GM11168 (cell line): ENCODE data around the gene NPAS3.

Experiments used
- in situ Hi-C: fragments of 300-500 bp; cut with MboI; formaldehyde crosslinking; loops from one replicate; pipeline ENCODE4 v1.12.0; 2022; ENCODE audit warnings: low sequenced_read_pairs; ENCODE audit not compliant: unreplicated experiment

The NPAS3 gene

DNA sequence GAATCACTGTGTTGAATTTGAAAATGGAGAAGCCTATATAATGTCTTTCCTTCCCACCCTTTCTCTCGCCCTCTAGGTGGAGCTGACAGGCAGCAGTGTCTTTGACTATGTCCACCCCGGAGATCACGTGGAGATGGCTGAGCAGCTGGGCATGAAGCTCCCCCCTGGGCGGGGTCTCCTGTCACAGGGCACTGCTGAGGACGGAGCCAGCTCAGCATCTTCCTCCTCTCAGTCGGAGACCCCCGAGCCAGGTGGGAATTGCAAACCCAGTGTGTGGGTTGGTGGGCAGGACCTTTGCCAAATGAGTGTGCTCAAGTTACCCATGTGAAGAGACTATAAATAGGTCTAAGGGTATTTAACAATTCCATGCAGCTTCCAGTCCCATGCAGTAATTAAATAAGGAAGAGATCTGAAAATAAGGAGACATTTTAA, 737.5 kb downstream of the NPAS3 start:
- in situ Hi-C loops: no loop called here

DNA sequence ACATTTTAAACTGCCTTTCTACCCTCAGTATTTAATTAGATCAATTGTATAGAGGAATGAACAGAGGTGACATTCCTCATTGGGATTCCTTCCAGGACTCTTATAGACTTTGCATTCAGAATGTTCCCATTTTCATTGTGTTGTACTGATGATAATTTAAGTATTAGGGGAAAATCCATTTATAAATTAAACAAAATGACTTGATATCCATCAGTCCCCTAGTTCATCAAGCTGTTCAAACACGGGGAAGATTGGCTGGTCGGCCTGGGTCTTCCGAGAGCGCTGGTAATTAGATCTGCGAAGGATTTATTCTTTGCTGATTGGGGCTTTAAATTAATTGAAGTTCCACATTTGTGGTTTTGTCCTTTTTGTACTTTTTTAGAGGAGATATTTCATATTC, 738.2 kb downstream of the NPAS3 start:
- in situ Hi-C loops: no loop called here

DNA sequence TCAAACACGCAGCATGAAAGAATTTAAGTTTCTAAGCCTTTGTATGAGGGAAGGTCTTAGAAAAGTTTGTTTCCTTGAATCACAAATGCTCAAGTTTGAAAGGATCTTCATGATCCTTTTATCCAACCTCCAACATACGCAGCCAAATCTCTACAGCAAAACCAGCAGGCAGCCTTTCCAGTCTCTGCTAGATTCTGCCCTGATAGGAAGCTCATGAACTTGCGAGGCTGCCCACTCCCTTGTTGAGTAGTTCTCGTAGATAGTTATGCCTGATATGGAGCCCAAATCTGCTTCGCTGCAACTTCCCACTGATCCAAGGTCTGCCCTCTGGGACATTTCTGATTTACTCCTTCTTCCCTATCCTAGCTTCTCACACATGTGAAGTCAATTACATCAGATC, 739.3 kb downstream of the NPAS3 start:
- in situ Hi-C loops: no loop called here

DNA sequence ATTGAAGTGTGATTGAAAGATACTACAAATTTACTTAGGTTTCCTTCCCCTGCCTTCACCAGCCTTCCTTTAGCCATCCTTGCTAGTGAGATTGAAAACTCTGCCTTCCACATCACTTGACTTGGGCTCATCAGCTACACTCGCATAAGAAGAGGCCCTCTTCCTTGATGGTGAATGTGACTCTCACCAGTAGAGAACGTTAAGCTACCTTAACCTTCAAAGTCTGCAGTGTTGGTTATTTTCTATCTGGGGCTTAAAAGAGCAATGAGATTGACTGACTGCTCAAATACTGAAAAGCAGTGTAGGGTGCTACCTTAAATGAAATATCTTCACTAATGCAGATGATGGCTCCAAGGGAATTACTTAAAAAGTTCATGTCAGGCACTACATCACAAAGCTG, 740.3 kb downstream of the NPAS3 start:
- in situ Hi-C loops: no loop called here

DNA sequence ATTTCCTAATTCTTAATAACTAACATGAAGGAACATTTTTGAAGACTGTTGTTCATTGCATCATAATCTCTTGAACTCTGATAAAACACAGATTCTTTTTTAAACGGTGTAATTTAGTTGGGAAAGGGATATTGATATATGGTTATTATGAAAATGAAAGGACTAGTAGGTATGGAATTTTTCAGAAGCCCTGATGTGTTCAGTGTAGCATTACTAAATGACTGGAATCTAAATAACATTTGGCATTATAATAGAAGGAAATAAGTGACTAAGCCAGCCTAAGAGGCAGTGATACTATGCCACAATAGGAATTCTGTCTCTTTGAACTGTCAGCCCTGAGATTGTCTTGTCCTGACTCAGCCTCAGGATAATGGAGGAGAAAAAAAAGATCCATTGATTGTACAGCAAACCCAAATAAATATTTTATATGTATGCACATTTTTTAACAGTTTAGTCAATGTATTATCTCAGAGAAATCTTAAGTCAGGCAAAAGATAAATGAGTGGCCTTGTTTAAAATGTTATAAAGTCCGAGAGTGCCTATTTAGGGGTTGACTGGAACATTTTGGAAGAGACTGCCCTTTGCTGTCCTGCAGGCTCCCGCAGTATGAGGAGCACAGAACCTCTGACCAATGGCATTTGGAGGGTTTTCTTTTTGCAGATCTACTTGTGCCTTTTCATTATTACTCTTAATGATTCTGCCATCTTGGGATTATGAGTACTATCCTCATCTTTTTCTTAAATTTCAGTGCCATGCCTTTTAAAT, 741.0 kb downstream of the NPAS3 start:
- in situ Hi-C loops: no loop called here

DNA sequence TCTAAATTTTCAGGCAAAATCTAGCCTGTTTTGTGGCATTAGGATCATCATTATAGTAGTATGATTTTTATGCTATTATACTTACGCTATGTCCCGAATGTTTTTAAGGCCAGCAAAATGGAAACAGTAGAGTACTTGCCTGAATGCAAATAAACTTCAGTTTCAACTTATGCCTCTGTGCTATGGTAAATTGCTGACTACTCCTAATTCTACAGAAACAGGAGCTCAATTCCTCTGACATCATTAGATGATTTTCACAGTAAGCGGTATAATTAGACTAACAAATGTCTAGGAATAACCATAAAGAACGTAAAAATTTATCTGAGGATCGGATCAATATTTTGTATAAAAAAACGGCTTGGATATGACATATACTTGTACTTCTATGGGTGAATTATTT, 742.2 kb downstream of the NPAS3 start:
- in situ Hi-C loops: no loop called here

DNA sequence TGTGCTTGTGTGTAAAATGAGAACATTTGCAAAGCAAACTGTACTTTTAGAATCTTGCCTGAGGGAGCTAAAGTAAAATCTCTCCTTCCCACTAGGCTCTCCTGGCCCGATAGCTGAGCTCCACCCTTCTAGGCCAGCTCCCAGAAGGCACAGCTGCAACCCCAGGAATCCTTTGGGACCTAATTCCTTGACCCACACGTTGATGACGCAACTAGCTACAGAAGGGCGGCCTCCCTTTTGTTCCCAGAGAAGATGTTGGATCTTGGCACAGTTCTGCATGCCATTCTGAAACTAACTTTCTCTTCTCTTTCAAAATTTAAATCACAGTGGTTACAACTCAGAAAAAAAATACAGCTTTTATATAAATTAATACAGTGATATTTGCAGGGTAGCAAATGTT, 744.1 kb downstream of the NPAS3 start:
- in situ Hi-C loops: no loop called here

DNA sequence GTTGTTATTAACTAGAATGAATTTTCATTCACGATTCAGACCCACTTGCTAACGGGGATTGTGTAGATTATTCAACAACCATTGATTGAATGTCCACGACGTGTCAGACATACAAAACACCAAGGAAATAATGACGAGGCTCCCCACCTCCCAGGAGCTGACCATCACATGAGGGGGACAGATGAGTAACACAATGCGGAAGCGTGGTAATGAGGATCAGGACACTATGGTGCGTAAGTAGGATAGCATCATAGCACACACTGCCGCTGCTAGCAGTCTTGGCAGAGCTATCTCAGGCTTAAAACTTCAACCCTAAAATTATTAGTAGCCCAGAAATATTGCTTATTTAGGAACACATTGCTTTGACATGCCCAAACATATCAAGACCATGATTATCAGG, 746.3 kb downstream of the NPAS3 start:
- in situ Hi-C loops: no loop called here

DNA sequence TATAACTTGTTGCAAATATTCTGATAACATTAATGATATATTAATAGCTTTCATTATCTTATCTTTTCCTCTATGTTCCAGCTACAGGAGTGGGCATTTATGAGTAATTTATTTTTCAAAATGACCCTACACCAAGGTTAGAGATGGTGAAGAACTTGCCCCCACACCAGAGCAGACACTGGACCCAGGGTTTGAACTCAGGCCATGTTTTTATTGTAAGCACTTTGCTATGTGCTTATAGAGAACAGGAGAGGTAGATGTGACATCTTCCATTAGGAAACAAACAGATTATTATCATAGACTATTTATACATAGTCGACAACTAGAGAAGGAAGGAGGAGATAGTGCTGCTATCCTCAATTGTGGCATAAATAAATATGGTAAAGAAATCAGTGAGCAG, 747.0 kb downstream of the NPAS3 start:
- in situ Hi-C loops: no loop called here

DNA sequence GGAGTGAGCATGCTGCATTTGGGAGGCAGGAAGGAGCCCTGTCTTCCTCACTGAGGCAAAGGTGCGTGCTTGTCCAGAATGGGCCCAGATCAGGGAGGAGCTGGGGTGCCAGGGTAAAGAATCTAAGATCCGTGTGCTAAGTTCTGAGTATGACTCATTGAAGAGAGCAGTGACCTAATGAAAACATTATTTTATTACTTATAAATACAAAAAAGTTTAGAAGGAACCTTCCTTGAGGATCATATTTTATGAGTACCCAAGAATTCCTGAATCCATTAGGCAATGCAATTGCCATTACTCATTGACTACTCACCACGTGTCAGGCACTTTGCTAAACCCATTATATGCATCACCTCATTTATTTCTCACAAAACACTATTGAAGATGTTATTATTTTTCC, 747.5 kb downstream of the NPAS3 start:
- in situ Hi-C loops: no loop called here

DNA sequence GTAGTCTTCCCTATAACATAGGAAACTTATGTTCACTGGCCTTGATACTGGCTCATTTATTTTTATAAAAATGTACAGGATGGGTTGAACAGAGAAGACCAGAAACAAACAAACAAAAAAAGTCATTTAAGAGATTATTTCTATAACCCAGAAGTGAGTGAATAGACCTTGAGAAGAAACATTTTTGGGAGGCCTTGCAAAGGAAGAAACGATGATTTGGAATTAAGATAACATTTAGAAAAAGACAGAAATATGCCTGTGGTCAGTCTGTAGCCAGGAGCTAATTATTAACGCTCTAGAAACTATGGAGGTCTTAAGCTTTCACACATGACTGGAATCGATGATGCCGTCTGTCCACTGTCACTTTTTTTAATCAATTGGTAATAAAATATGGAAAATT, 748.2 kb downstream of the NPAS3 start:
- in situ Hi-C loops: no loop called here

DNA sequence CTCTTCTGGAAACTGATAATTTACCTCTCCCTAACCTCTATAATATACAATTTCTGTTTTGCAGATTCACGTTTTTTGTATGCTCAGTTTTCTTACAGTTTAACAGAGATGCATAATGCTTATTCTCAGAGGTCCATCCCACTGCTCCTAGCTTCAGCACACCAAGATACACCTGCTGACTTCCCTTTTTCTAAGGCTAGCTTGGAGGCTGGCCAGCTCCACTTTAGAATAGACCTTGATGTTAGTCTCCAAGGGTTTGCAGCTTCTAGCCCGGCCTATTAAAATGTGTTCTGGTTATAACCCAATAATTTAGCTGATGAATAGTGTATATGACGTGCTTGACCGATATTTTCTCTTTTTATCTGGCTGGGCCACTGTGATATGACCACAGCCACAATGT, 751.0 kb downstream of the NPAS3 start:
- in situ Hi-C loops: no loop called here

DNA sequence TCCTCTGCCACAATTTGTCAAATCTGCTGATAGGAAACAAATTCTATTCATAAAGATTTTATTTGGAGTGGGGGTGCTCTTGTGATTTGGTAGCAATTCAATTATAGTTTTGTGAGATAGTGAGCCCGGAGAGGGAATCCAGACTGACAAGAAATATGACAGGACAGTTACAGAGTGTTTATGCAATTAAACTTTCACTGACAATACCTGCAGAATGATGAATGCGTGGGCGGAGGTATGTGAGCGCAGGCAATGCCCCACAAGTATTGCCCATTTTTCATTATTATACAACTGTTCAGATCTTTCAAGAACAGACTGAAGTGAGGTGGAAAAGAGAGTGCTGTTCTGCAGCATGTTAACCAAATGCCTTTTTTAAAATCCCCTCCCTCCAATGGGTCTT, 753.2 kb downstream of the NPAS3 start:
- in situ Hi-C loops: no loop called here

DNA sequence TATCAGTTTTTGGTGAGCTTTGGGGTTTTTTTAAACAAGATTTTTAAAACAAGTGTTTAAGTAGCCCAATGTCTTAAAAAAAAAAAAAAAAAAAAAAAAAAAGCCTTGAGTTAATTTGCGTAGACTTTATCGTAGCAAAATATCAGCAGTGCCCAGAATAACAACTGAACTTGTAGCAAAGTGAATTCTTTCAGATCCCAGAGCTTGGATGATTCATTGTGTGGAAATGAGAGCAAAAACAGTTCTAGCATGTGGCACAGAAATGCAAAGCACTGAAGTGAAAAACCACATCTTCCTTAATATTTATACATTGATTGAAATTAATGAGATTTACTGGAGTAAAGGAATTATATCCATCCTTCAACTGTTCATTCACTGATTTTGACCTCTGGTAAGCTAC, 754.1 kb downstream of the NPAS3 start:
- in situ Hi-C loops: no loop called here

DNA sequence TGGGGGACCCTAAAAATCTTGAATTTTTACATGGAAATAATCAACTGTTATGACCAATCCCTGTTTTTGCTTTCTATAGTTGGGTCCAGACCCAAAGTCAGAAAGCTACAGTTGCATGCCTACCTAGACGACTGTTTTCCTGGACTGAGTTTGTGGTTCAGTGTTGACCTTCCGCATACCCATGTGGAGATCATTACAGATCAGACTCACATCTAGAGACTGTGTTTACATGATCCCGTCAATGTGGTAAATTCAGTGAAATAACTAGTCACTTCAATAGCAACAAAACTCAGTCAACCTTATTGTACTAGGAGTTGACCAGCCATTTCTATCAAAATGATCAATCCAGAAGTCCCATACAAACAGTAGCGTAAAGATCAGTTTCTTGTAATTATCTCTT, 754.6 kb downstream of the NPAS3 start:
- in situ Hi-C loops: no loop called here

DNA sequence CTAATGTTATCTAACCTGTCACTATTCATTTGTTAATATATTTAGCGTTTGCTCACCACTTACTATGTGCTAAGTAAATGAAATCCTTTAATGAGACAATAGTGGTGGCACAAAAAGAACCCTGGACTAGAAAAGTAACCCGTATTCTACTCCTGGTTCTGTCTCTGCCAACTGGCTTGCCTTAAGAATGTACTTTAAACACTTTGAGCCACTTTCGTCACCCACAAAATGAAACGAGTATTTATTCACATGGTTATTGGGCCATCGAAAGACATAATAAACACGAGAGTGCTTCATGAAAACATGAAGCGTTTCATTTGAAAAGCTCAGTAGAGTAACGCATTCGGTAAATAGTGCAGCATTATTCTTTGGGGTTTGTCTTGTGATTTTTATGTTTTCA, 757.5 kb downstream of the NPAS3 start:
- in situ Hi-C loops: no loop called here

DNA sequence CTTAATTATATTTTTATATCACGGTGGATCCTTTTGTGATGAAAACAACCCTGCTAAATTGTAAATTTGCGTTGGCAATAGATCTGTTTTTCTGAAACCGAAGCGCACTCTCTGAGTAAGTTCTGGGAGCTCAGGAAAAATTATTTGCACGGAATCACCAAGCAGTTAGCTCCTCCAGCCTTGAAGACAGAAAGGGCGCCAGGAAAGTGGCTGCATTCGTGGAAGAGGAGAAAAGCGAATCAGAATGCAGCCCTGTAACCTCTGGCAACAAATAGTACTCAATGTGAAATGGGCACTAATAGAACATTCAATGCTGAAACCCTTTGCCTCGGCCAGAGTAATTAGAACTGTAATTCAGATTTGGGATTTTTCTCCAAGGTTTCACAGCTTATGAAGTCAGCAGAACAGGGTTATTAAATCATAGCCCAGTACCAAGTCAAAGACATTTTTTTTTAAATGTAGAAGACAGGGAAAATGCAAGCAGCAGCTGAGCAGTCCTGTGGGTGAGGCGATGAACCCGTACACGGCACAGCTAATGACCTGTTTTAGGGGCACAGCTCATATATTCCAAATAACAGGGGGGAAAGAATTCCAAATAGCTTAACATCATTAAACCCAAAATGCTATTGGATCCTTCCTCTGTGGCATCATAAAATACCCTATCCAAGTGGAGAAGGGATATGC, 760.8 kb downstream of the NPAS3 start:
- in situ Hi-C loops: no loop called here

DNA sequence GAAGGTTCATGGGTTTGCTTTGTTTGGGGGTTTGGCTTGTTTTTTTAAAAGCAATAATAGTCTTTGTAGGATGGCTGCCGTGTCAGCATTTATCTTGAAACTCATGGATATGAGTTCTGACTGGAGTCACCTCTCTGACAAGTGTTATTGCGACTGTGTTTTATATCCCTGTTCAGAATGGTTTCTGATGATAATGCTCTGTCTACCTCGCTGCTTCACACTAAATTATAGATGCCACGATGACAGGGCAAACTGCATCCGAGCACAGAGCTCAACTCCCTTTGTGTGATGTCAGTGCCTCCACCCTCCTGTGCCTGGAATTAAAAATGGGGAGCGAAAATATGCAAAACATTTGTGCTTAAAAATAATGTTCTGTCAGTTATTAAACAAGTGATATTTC, 761.4 kb downstream of the NPAS3 start:
- in situ Hi-C loops: no loop called here

DNA sequence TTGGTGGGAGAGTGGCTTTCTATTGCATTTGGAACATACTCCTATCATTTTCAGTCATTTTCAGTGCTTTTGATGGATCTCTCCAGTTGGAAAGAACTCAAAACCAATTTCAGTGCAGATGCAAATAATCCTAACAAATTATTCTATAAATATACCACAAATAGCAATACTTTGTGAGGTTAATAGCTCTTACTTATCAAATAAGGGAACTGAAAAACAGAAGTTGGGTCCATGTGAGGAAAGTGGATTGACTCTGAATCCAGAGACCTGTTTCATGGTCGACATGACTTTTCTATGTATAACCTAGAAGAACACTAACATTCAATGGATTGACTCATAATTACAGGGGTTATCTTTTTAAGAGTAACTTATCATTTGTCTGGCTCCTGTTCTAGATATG, 763.6 kb downstream of the NPAS3 start:
- in situ Hi-C loops: no loop called here

DNA sequence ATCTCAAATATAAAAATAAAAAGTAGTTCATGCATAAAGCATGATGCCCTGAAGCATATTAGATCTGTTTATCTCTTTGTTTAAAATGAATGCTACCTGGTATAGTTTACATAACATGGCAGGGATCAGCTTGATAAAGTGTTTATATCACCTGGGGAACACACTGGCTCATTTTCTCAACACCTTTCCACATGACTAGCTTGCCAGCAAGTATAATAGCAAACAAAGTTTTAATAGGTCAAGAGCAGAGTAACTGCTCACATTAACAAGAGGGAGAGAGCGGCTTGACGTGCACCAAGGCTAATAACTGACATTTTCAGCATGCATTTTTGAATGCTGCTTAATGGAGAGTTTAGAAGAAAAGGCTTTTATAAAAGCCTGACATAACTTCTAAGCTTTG, 765.8 kb downstream of the NPAS3 start:
- in situ Hi-C loops: no loop called here

DNA sequence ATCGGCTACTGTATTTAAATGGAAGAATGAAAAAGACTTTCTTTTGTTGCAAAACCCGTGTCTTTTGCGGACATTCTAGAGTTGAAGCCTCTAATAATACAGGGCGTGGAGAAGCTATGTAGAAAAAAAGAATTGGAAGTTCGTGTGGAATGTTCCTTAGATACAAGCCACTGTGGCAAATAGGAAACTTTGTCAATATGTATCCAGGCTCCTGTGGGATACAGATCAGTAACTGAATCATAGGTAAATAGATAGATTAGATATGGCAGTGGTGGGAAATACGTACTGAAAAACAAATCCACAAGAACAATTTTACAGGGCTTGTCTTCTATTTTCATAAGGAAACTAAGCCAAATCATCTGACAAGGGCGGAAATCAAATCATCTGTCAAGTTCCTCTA, 766.8 kb downstream of the NPAS3 start:
- in situ Hi-C loops: no loop called here

DNA sequence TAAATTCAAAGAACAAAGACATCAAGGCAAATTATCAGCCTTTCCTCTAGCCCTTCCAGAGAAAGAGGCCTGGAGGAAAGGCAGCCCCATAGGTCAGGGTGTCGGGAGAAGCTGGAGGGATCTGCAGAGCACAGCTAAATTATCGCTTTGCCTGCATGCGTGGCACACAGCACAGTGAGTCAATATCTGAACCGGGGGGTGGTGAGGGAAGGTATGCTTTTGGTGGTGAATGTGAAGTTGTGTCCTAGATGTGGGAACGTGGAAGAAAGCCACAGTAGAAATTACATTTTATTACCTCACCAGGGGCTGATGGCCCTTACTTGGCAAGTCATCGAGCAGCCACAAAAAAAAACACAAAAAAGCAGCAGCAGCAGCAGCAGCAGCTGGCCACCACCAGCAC, 769.0 kb downstream of the NPAS3 start:
- in situ Hi-C loops: no loop called here
